Activated T-cell treated with anti-CD3 and anti-CD28 coated beads for 48 hours (primary cell): ENCODE measurements around the gene SLC22A5.
"Not testable (repeated sequence)": the region's sequence is repeated elsewhere in the genome, so short reads cannot be mapped to it uniquely, and the experiment has no call there.

ENCODE experiments used
- DNase-seq: peaks from one replicate; pipeline ENCODE4 v3.0.0-alpha.2; 2020; ENCODE audit warnings: low read depth

The SLC22A5 gene

GRCh38 chr5:132414634-132415378 is 45.3 kb downstream of the SLC22A5 start:
- DNase-seq: no peak

GRCh38 chr5:132415516-132415915 is 46.0 kb downstream of the SLC22A5 start:
- DNase-seq: not testable (repeated sequence)

GRCh38 chr5:132416306-132417009 is 46.9 kb downstream of the SLC22A5 start:
- DNase-seq: no peak

- DNase-seq: no peak
Measured at GRCh38 chr5:132417010-132417439, 47.5 kb downstream of the SLC22A5 start.

- no peak for DNase-seq
Measured at GRCh38 chr5:132417461-132417860, 48.0 kb downstream of the SLC22A5 start.

GRCh38 chr5:132417889-132418485 is 48.5 kb downstream of the SLC22A5 start:
- DNase-seq: no peak

GRCh38 chr5:132418881-132419280 is 49.4 kb downstream of the SLC22A5 start:
- DNase-seq: no peak

GRCh38 chr5:132419502-132420468 is 50.3 kb downstream of the SLC22A5 start:
- DNase-seq: peak; percentile 54

GRCh38 chr5:132420706-132421272 is 51.3 kb downstream of the SLC22A5 start:
- DNase-seq: no peak

GRCh38 chr5:132421462-132421861 is 52.0 kb downstream of the SLC22A5 start:
- no peak for DNase-seq

- DNase-seq: no peak
Measured at GRCh38 chr5:132422720-132423437, 53.4 kb downstream of the SLC22A5 start.

- DNase-seq: no peak
Measured at GRCh38 chr5:132423438-132423898, 54.0 kb downstream of the SLC22A5 start.

- DNase-seq: no peak
Measured at GRCh38 chr5:132424167-132424880, 54.8 kb downstream of the SLC22A5 start.

- peak; percentile 65 for DNase-seq
Measured at GRCh38 chr5:132425009-132425937, 55.8 kb downstream of the SLC22A5 start.

GRCh38 chr5:132425975-132426524 is 56.5 kb downstream of the SLC22A5 start:
- no peak for DNase-seq

GRCh38 chr5:132426525-132427138 is 57.1 kb downstream of the SLC22A5 start:
- DNase-seq: peak; percentile 73

GRCh38 chr5:132427281-132428146 is 58.0 kb downstream of the SLC22A5 start:
- DNase-seq: peak; percentile 52
